NCI-H128 (cell line): ENCODE measurements around the gene RGPD8.
"Not testable (repeated sequence)": the region's sequence is repeated elsewhere in the genome, so short reads cannot be mapped to it uniquely, and the experiment has no call there.

Experiments
- DNase-seq: peaks from one replicate; lab custom pipeline; 2025; ENCODE audit not compliant: unreplicated experiment; lab: John Stamatoyannopoulos, UW

Gene RGPD8

GRCh38 chr2:112435716-112436431 lies 2.4 kb upstream of the RGPD8 start:
- DNase-seq = not testable (repeated sequence)

- not testable (repeated sequence) for DNase-seq
Observed at GRCh38 chr2:112434890-112435715, 1.7 kb upstream of the RGPD8 start.

- DNase-seq = no peak
Observed at GRCh38 chr2:112433932-112434730, 686 bp upstream of the RGPD8 start.

- DNase-seq = not testable (repeated sequence)
Observed at GRCh38 chr2:112432735-112433479, 538 bp downstream of the RGPD8 start.

GRCh38 chr2:112432390-112432734 lies 1.1 kb downstream of the RGPD8 start:
- not testable (repeated sequence) for DNase-seq

- DNase-seq = not testable (repeated sequence)
Observed at GRCh38 chr2:112431587-112432295, 1.7 kb downstream of the RGPD8 start.

GRCh38 chr2:112424553-112424952 lies 8.9 kb downstream of the RGPD8 start:
- not testable (repeated sequence) for DNase-seq

- not testable (repeated sequence) for DNase-seq
Observed at GRCh38 chr2:112416860-112417259, 16.6 kb downstream of the RGPD8 start.

GRCh38 chr2:112360055-112360454 lies 73.4 kb downstream of the RGPD8 start:
- DNase-seq = not testable (repeated sequence)

- not testable (repeated sequence) for DNase-seq
Observed at GRCh38 chr2:112354335-112354734, 79.1 kb downstream of the RGPD8 start.

GRCh38 chr2:112352809-112353603 lies 80.4 kb downstream of the RGPD8 start:
- not testable (repeated sequence) for DNase-seq

GRCh38 chr2:112352292-112352691 lies 81.2 kb downstream of the RGPD8 start:
- DNase-seq = not testable (repeated sequence)

GRCh38 chr2:112345030-112346027 lies 88.1 kb downstream of the RGPD8 start:
- DNase-seq = no peak

- no peak for DNase-seq
Observed at GRCh38 chr2:112343827-112344585, 89.4 kb downstream of the RGPD8 start.

- DNase-seq = no peak
Observed at GRCh38 chr2:112342067-112342550, 91.3 kb downstream of the RGPD8 start.

GRCh38 chr2:112340475-112341267 lies 92.8 kb downstream of the RGPD8 start:
- DNase-seq = no peak
